ENCODE measurements around the gene ASIC3.

Gene ASIC3

GRCh38 chr7:151065516-151065915 is 17.2 kb downstream of the ASIC3 start:
- no peak for TF ChIP-seq CTCF (IDR thresholded peaks at IDR 0.05; ENCODE audit: control insufficient read depth, extremely low read depth, insufficient read depth)
- no peak for DNase-seq (ENCODE audit: low read depth)
- H3K4me3 ChIP-seq (ENCODE audit: low read depth, low read length) = no peak overlapping the region

- DNase-seq (ENCODE audit: low read depth) = no peak
- TF ChIP-seq CTCF (IDR thresholded peaks at IDR 0.05; ENCODE audit: control insufficient read depth, extremely low read depth, insufficient read depth) = no peak
- no peak overlapping the region for H3K4me3 ChIP-seq (ENCODE audit: low read depth, low read length)
These were observed 18.1 kb downstream of the ASIC3 start for GRCh38 chr7:151066273-151066974.

GRCh38 chr7:151068069-151068773 is 19.9 kb downstream of the ASIC3 start:
- no peak for DNase-seq (ENCODE audit: low read depth)
- no peak for TF ChIP-seq CTCF (IDR thresholded peaks at IDR 0.05; ENCODE audit: control insufficient read depth, extremely low read depth, insufficient read depth)
- no peak overlapping the region for H3K4me3 ChIP-seq (ENCODE audit: low read depth, low read length)

DNA sequence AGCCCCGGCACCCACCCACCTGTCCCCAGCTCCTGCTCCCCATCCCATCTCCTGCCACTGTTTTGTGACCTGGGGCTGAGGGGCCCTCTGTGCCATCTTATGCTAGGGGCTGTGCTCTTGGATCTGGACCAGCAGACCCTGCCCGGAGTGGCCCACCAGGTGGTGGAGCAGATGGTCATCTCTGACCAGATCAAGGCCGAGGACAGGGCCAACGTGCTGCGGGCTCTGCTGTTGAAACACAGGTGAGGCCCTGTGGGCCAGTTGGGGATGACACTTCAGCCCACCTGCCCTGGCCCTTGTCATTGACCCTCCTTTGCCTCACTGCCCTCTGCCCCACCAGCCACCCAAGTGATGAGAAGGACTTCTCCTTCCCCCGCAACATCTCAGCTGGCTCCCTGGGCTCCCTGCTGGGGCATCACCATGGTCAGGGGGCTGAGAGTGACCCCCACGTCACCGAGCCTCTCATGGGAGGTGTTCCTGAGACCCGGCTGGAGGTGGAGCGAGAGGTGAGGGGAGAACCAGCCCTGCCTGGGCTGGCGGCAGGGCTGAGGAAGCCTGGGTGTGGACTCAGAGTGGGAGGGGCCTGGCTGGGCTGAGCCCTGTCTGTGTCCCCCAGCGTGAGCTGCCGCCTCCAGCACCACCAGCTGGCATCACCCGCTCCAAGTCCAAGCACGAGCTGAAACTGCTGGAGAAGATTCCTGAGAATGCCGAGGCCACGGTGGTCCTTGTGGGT is 21.7 kb downstream of the ASIC3 start:
- DNase-seq (ENCODE audit: low read depth) = no peak
- TF ChIP-seq CTCF (IDR thresholded peaks at IDR 0.05; ENCODE audit: control insufficient read depth, extremely low read depth, insufficient read depth) = no peak
- no peak overlapping the region for H3K4me3 ChIP-seq (ENCODE audit: low read depth, low read length)

DNA sequence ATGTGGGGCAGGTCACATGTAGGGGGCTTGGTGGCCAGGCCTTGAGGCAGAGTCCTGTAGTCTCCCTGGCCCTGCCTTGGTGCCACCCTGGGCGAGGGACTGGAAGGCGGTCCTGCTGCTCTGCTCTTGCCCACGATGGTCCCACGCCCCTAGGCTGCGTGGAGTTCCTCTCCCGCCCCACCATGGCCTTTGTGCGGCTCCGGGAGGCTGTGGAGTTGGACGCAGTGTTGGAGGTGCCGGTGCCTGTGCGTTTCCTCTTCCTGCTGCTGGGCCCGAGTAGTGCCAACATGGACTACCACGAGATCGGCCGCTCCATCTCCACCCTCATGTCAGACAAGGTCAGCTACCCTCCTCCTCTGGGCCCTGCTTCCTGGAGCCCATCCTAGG is 22.2 kb downstream of the ASIC3 start:
- no peak for DNase-seq (ENCODE audit: low read depth)
- TF ChIP-seq CTCF (IDR thresholded peaks at IDR 0.05; ENCODE audit: control insufficient read depth, extremely low read depth, insufficient read depth) = no peak
- no peak overlapping the region for H3K4me3 ChIP-seq (ENCODE audit: low read depth, low read length)

DNA sequence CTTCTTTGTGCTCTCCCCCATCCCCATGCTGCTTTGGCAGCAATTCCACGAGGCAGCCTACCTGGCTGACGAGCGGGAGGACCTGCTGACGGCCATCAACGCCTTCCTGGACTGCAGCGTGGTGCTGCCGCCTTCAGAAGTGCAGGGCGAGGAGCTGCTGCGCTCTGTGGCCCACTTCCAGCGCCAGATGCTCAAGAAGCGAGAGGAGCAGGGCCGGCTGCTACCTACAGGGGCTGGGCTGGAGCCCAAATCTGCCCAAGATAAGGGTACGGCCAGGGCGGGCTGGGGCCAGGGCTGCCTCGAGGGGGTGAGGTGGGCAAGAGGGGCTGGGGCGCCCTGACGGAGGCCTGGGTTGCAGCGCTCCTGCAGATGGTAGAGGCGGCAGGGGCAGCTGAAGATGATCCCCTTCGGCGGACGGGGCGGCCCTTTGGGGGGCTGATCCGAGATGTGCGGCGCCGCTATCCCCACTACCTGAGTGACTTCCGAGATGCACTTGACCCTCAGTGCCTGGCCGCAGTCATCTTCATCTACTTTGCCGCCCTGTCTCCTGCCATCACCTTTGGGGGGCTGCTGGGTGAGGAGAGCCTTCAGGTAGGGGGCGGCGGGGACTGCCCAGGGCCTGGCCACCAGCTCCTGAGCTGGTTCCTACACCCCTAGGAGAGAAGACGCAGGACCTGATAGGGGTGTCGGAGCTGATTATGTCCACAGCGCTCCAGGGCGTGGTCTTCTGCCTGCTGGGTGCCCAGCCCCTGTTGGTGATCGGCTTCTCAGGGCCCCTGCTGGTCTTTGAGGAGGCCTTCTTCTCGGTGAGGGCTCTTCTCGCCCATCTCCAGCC is 22.9 kb downstream of the ASIC3 start:
- TF ChIP-seq CTCF (IDR thresholded peaks at IDR 0.05; ENCODE audit: control insufficient read depth, extremely low read depth, insufficient read depth) = no peak
- no peak for DNase-seq (ENCODE audit: low read depth)
- no peak overlapping the region for H3K4me3 ChIP-seq (ENCODE audit: low read depth, low read length)
